MM.1S (cell line): ENCODE data around the gene TMEM169.

Experiments used
- CTCF ChIP-seq: fragments of 300-600 bp; sonication (generic); IDR thresholded peaks from 2 replicates; pipeline ENCODE4 v1.5.1; 2016; ENCODE audit warnings: antibody characterized with exemption, low read length, mixed read lengths
- EZH2 ChIP-seq: fragments of 300-600 bp; sonication (generic); optimal IDR thresholded peaks from 2 replicates; pipeline ENCODE3; 2017; ENCODE audit warnings: low read depth, mild to moderate bottlenecking, antibody characterized with exemption, low read length, mixed read lengths

GRCh38 chr2:216151313-216152025, 69.8 kb downstream of the TMEM169 start:
- no peak for TF ChIP-seq CTCF
- TF ChIP-seq EZH2 = no peak
